Activated CD8-positive, alpha-beta T cell treated with anti-CD3 and anti-CD28 coated beads, Interleukin-2, amount 10 ng/mL, durations not matched to agents 7 days and 5 days (primary cell): ENCODE results near the gene ZNF397. TPM values are rescaled to one million over a fixed set of nuclear protein-coding genes. Genes with fewer than 3 reads are reported as not detected.

Experiments used
- ATAC-seq: fragments of 150-1000 bp; cut with Tn5 transposase; one replicate; pipeline ENCODE4 v1.10.0; 2021; ENCODE audit warnings: moderate library complexity
- CTCF ChIA-PET: fragments of 350-600 bp; sonication (Branson Sonifier 250); formaldehyde crosslinking; loops from one replicate; lab custom pipeline; 2021; ENCODE audit warnings: antibody characterized with exemption; lab: Charles Lee
- POLR2A ChIA-PET: fragments of 350-600 bp; sonication (Branson Sonifier 250); formaldehyde crosslinking; loops from one replicate; lab custom pipeline; 2021; ENCODE audit warnings: antibody characterized with exemption; lab: Charles Lee
- DNase-seq: peaks from one replicate; pipeline ENCODE4 v3.0.0-alpha.2; 2020
- H3K27ac Mint-ChIP-seq: one replicate; pipeline ENCODE4 v1.8.0; 2021; ENCODE audit warnings: mild to moderate bottlenecking, mixed read lengths
- H3K27me3 Mint-ChIP-seq: one replicate; pipeline ENCODE4 v1.8.0; 2021; ENCODE audit warnings: low read depth, mixed read lengths
- H3K36me3 Mint-ChIP-seq: one replicate; pipeline ENCODE4 v1.8.0; 2021; ENCODE audit warnings: low read depth, mixed read lengths
- H3K4me1 Mint-ChIP-seq: one replicate; pipeline ENCODE4 v1.8.0; 2021; ENCODE audit warnings: low read depth, mixed read lengths
- H3K4me3 Mint-ChIP-seq: one replicate; pipeline ENCODE4 v1.8.0; 2021; ENCODE audit warnings: mild to moderate bottlenecking, mixed read lengths
- H3K9me3 Mint-ChIP-seq: one replicate; pipeline ENCODE4 v1.8.0; 2022; ENCODE audit warnings: mixed read lengths; ENCODE audit not compliant: insufficient read depth
- total RNA-seq, 2 experiments: library from RNA; stranded (reverse); gene quantifications; one replicate each; pipeline ENCODE4 v1.2.3, GENCODE V29; 2021

The ZNF397 gene
- total RNA-seq, 2 experiments from 2014 or later = 11.3 to 12.7 TPM

GRCh38 chr18:35296060-35296459, 55.2 kb downstream of the ZNF397 start:
- ATAC-seq (no peak), DNase-seq (no peak)
- Mint-ChIP-seq H3K36me3 (peaks cover 85% of the 10 kb centered on the region), H3K4me1 (peaks cover 26% of the 10 kb centered on the region), H3K9me3 (peaks cover 41% of the 10 kb centered on the region), H3K4me3 (no peak overlapping the region), H3K27me3 (no peaks in the 10 kb centered on the region), H3K27ac (no peak overlapping the region)
- CTCF ChIA-PET = no interaction called here
- POLR2A ChIA-PET = no interaction called here

GRCh38 chr18:35303610-35304009, 62.8 kb downstream of the ZNF397 start:
- DNase-seq (no peak), ATAC-seq (no peak)
- POLR2A ChIA-PET = interaction anchor here (1.5 kb wide), 1 partner anchor 14 kb away, joined by 4 read pairs; the partner anchor contains the start of gene ZSCAN30
- CTCF ChIA-PET = no interaction called here
- H3K4me3 Mint-ChIP-seq = no peak overlapping the region
- peaks cover 92% of the 10 kb centered on the region for H3K36me3 Mint-ChIP-seq
- peaks cover 1% of the 10 kb centered on the region for H3K4me1 Mint-ChIP-seq
- no peak overlapping the region for H3K27ac Mint-ChIP-seq
- H3K9me3 Mint-ChIP-seq = peaks cover 75% of the 10 kb centered on the region
- H3K27me3 Mint-ChIP-seq = no peaks in the 10 kb centered on the region

- CTCF ChIA-PET = interaction anchor here (0.8 kb wide), 1 partner anchor 80 kb away, joined by 3 read pairs; no protein-coding TSS in a partner anchor
- ATAC-seq = no peak
- Mint-ChIP-seq H3K36me3 (peaks cover 72% of the 10 kb centered on the region), H3K9me3 (peaks cover 63% of the 10 kb centered on the region), H3K4me3 (no peak overlapping the region), H3K27ac (no peak overlapping the region), H3K27me3 (no peaks in the 10 kb centered on the region), H3K4me1 (no peaks in the 10 kb centered on the region)
- DNase-seq = no peak
- POLR2A ChIA-PET = no interaction called here
These were observed 65.9 kb downstream of the ZNF397 start for GRCh38 chr18:35306588-35307250.

Other genes starting within 250 kb of the ZNF397 start
- 10 to 100 TPM; 49.0 to 53.6 TPM for gene MAPRE2, start 199.6 kb upstream of the ZNF397 start, total RNA-seq
- 10 to 100 TPM; 16.0 to 18.3 TPM for gene ZSCAN30, start 49.2 kb downstream of the ZNF397 start, total RNA-seq
- 10 to 100 TPM; 48.8 to 53.2 TPM for gene ZNF24, start 103.4 kb downstream of the ZNF397 start, total RNA-seq
- gene ZNF396, start 136.3 kb downstream of the ZNF397 start, total RNA-seq = under 1 TPM; 0.32 to 0.60 TPM